ENCODE results near the gene TMEM63C.

Gene TMEM63C

GRCh38 chr14:77199590-77199989 is 18.0 kb downstream of the TMEM63C start:
- no peak for DNase-seq

- no peak for DNase-seq
Measured at GRCh38 chr14:77200406-77200985, 18.9 kb downstream of the TMEM63C start.

GRCh38 chr14:77201696-77202095 is 20.1 kb downstream of the TMEM63C start:
- no peak for DNase-seq

GRCh38 chr14:77203611-77204458 is 22.2 kb downstream of the TMEM63C start:
- DNase-seq = no peak

GRCh38 chr14:77204459-77204771 is 22.8 kb downstream of the TMEM63C start:
- DNase-seq = no peak

- no peak for DNase-seq
Measured at GRCh38 chr14:77204907-77205306, 23.3 kb downstream of the TMEM63C start.

GRCh38 chr14:77205566-77205965 is 24.0 kb downstream of the TMEM63C start:
- DNase-seq = no peak

- DNase-seq = no peak
Measured at GRCh38 chr14:77206261-77206824, 24.7 kb downstream of the TMEM63C start.

- no peak for DNase-seq
Measured at GRCh38 chr14:77206877-77207389, 25.3 kb downstream of the TMEM63C start.

- DNase-seq = peak in 1 of 2 donors; percentile 7
Measured at GRCh38 chr14:77208291-77208978, 26.8 kb downstream of the TMEM63C start.

GRCh38 chr14:77208979-77209318 is 27.4 kb downstream of the TMEM63C start:
- no peak for DNase-seq

GRCh38 chr14:77212097-77212870 is 30.7 kb downstream of the TMEM63C start:
- DNase-seq = no peak

- DNase-seq = no peak
Measured at GRCh38 chr14:77212943-77213678, 31.5 kb downstream of the TMEM63C start.

- no peak for DNase-seq
Measured at GRCh38 chr14:77213679-77214016, 32.0 kb downstream of the TMEM63C start.

- DNase-seq = no peak
Measured at GRCh38 chr14:77214216-77214615, 32.6 kb downstream of the TMEM63C start.

GRCh38 chr14:77217551-77217950 is 36.0 kb downstream of the TMEM63C start:
- DNase-seq = no peak

GRCh38 chr14:77219591-77219990 is 38.0 kb downstream of the TMEM63C start:
- DNase-seq = no peak

GRCh38 chr14:77220246-77221017 is 38.8 kb downstream of the TMEM63C start:
- DNase-seq = no peak

- DNase-seq = no peak
Measured at GRCh38 chr14:77221241-77221871, 39.8 kb downstream of the TMEM63C start.

GRCh38 chr14:77222546-77223225 is 41.1 kb downstream of the TMEM63C start:
- DNase-seq = no peak
